Suppressor macrophage treated with lipopolysaccharide for 4 hours (primary cell): ENCODE results near the gene CCM2L.

Experiments
- DNase-seq: peaks from one replicate; pipeline ENCODE4 v3.0.0-alpha.2; 2020

The CCM2L gene

GRCh38 chr20:31998246-31998645, 12.0 kb upstream of the CCM2L start:
- no peak for DNase-seq

- DNase-seq, result no peak
Observed at GRCh38 chr20:32003325-32003724, 6.9 kb upstream of the CCM2L start.

DNA sequence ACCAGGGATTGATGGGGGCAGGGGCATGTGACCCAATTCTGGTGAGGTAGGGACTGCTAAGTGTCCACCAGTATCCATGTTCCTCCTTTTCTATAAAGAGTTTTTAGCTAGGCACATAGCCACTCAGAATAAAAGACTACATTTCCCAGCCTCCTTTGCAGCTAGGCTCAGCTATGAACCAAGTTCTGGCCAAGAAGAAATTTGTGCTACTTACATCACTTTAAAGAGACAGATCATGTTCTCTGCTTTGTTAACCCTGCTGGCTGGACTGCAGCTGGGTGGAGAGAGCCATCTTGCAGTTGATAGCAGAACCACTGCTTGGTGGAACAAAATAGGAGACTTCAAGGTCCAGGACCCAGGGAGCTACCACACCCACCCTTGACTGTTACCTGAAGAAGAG, 5.3 kb upstream of the CCM2L start:
- DNase-seq, result peak; percentile 17

GRCh38 chr20:32006053-32006452, 4.2 kb upstream of the CCM2L start:
- no peak for DNase-seq

DNA sequence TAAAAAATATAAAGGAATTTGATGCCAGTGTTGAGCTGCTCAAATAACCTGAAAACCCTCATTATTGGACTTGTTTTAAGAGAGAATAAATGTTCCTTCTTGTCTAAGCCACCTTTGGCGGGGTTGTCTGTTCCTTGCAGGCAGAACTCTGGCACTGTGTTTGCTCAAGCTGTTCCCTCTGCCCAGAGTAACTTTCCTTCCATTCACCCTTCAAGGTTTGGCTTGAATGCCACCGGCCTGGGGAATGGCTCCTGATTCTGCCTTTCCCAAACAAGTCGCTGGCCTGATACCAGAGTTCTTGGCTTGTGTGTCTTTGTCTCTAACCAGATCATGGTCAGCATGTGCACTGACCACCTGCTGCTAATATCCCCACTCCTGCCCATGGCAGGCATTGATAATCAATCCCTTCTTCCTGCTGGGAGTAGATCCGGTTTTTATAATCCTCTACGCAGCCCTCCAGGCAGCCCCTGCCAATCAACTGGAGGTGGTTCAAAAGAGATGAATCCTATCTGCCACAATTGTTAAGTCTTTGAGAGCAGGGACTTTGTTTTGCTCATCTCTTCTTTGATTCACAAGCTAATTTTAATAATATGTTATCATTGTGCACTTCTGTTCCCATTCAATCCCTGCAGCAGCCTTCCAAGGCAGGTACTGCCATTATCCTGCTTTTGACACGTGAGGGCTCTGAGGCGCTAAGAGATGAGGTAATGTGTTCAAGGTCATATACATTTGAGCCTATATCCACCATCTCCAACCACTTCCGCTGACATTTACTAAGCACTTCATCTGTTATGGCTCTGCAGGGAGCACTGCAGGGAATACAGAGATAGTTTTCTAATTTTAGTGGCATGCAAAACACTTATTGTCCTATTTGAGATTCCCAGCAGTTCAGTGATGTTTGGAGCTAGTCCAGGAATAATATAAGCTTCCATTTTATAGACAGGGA, 3.1 kb upstream of the CCM2L start:
- no peak for DNase-seq

GRCh38 chr20:32007787-32008616, 2.2 kb upstream of the CCM2L start:
- DNase-seq, result no peak

DNA sequence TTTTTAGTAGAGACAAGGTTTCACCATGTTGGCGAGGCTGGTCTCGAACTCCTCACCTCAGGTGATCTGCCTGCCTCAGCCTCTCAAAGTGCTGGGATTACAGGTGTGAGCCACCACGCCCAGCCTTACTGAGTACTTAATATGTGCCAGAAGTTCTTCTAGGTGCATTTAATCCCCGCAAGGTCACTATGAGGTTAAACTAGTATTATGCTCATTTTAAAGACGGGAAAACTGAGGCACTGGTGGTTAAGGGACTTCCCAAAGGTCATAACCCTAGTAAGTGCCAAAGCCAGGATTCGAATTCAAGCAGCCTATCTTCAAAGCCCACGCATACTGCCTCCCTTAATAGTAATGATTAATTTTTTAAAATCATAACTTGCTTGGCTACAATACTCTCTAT, 674 bp upstream of the CCM2L start:
- no peak for DNase-seq

DNA sequence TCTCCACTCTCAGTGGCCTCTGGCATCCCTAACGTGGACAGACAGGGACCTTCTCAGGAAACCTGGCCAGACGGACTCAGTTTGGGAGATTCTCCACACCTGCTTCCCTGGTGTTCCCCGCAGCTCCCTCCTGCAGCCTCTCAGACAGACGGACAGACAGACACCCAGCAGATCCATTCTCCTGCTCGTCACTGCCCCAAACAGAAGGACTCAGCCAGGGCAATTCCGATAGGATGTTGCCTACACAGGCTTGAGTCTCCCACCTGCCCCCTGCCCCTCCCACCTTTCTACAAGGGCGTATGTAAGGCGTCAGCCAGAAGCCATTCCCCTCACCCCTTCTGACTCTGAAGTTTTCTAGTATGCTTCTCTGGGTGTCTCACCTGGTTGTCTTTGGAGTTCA, 428 bp downstream of the CCM2L start:
- no peak for DNase-seq

GRCh38 chr20:32012159-32012688, 2.0 kb downstream of the CCM2L start:
- DNase-seq, result no peak

- DNase-seq, result no peak
Observed at GRCh38 chr20:32013326-32013725, 3.1 kb downstream of the CCM2L start.

DNA sequence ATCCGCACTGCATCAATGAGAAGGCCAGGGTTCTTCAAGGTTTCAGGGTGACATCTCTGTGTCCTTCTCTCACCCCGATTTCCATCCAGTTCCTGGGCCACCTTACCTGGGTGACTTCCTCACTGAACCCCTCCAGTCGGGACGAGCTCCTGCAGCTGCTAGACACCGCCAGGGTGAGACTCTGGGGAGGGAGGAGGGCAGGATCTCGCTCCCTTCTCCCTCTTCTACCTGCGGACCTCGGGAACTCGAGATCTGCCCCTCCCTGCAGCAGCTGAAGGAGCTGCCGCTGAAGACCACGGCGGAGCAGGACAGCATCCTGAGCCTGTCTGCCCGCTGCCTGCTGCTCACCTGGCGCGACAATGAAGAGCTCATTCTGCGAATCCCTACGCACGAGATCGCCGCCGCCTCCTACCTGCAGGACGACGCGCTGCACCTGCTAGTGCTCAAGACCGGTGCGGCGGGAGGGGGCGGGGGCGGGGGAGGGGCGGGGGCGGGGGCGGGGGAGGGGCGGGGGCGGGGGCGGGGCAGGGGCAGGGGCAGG, 7.5 kb downstream of the CCM2L start:
- DNase-seq, result no peak

DNA sequence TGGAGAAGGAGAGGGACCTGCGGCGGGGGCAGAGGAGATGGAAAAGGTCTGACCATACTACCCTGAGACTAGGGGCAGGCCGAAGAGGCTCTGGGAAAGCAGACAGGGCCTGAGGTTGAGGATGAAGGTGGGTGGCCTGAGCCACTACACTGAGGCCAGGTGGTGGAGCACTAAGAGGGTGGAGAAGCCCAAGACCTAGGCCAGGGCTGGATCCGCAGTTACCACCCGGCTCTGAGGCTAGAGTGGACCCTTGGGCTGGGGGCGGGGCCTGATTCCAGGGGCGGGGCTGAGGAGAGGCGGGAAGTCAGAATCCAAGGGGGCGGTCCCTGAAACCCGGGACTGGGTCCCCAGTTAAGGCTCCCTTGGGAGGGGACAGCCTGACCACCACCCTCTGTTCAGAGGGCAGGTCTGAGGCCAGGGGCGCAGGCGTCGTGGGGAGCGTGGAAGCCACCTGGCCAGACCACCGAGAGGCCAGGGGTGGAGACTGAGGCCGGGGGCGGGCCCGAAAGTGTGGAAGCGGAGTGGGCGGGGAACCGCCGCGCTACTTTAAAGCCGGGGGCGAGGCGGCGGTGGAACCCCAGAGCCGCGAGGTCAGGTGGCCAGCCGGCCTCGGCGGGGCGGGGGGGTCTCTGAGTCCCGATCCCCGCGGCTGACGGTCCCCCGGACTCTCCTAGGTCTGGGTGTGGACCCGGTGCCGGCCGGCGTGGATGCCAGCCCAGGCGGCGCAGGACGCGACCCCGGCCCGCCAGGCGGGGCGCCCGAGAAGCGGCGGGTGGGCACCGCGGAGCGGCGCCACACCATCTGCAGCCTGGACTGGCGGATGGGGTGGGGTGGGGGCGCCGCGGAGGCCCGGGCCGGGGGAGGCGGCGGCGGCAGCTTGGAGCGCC, 8.3 kb downstream of the CCM2L start:
- peak; percentile 41 for DNase-seq

DNA sequence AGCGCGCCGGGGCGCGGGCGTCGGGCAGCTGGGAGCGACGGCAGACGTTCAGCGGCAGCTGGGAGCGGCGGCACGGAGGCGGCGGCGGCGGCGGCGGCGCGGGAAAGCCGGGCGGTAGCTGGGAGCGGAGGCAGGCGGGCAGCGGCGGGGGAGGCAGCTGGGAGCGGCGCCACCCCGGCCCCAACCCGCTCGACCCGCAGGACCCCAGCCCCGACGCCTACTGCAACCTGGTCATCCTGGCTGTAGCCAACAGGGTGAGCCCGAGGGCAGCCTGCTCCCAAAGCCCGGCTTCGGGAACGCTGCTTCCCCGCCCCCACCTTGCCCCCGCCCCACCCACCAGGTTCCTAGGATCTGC, 8.9 kb downstream of the CCM2L start:
- DNase-seq, result no peak

GRCh38 chr20:32019563-32020463, 9.6 kb downstream of the CCM2L start:
- no peak for DNase-seq

DNA sequence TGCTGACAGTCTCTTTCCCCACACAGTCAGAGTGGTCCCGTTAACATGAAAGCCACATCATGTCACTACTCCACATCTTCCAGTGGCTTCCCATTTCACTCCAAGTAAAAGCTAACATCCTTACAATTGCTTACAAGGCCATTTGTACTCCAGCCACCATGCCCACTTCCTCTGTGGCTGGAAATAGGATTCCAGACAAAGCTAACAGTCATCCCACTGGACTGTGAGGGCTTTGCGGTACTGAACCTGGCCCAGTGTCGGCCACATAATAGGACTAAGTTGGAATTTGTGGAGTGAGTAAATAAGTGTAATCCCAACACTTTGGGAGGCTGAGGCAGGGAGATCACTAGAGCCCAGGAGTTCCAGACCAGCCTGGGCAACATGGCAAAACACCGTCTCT, 10.9 kb downstream of the CCM2L start:
- DNase-seq, result no peak

- DNase-seq, result no peak
Observed at GRCh38 chr20:32024683-32025295, 14.6 kb downstream of the CCM2L start.

DNA sequence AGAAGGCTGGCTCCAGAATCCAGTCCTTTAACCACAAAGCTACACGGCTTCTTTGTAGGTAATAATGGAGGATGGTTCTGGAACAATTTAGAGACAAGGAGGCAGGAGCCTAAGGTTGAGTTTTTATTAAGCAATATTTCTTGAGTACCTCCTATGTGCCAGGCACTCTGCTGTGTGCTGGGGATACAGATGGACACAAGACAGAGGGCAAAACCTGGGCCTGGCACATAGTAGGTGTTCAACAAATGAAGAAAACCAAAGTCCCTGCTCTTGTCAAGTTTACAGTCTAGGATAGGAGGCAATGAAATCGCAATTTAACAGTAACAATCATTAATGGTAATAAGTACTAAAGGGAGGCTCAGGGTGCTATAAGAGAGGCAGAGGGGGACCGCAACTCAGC, 17.4 kb downstream of the CCM2L start:
- DNase-seq, result no peak

DNA sequence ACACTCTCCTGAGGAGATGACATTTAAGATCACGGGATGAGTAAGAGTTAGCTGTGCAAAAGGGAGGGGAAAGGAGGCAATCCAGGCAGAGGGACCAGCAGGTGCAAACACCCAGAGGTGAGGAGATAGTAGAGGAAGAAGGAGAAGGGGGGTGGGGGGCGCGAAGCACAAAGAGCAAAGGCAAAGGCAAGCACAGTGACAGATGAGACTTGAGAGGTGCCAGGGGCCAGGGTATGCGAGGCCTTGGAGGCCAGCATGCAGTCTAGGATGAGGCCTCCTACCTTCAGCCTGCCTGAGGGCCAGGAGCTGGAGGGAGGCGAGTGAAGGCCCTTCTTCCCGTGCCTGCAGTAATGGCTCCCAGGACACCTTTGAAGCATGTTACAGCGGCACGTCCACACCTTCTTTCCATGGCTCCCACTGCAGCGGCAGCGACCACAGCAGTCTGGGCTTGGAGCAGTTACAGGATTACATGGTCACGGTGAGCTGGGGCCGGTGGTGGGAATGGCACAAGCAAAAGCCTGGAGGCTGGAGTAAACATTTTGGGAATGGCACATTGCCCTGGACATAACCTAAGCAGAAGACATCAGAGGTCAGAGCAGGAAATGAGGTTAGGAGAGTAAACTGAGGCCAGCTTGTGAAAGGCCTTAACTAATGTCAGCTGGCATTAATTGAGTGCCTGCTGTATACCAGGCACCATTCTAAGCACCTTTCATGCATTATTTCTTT, 18.6 kb downstream of the CCM2L start:
- no peak for DNase-seq

DNA sequence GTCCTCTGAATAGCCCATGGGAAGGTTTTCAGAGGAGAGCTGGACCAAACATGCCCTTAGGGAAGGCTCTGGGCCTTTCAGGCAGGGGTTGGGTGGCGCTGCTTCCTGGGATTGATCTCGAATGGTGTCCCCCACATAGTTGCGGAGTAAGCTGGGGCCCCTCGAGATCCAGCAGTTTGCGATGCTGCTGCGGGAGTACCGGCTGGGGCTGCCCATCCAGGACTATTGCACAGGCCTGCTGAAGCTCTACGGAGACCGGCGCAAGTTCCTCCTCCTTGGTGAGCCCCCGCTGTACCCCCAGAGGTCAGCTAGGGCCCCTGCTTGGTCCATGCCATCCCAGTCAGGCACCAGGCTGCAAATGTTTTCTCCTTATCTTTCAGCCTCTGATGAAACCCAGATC, 19.3 kb downstream of the CCM2L start:
- DNase-seq, result no peak
